Measurements from ENCODE around the gene AP3B1. TPM values are rescaled to one million over a fixed set of nuclear protein-coding genes. Genes with fewer than 3 reads are reported as not detected.

The AP3B1 gene
- total and polyA plus RNA-seq, 2 donors (not counting 1 experiment from before 2014, with no cell fraction given): 50.5 to 66.9 TPM

DNA sequence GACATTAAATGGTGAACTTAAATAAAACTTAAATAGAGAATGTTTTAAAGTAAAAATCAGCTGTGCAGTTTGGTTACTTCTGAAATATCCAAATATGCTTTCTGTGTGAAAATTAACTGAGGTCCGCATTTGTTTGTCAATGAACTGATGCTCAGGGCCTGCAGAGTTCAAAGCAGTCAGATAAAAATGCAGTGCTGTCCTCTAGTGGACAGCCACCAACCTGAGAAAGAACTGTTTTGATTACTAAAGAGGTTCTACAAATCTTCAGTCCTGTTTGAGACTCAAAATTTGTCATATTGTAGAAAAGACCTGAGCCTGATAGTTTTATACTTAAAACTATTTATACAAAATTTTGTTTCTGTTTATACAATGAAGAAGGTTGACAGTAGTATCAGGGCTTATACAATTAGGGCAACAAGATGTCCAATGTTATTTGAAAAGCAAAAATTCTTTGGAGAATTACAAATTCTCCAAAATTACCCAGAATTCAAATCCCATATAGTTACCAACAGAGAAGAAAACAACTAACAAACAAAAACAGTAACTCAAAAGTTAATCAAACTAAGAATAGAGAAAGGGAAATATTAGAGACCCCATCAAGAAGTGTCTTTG is 286.0 kb downstream of the AP3B1 start:
- no peaks in the 10 kb centered on the region for H3K79me2 ChIP-seq (ENCODE audit: control insufficient read depth, insufficient read depth, low read length)
- H3K4me1 ChIP-seq (ENCODE audit: control insufficient read depth, extremely low read depth, insufficient read depth, low read length): peaks cover 6% of the 10 kb centered on the region
- no peak overlapping the region for H3K4me3 ChIP-seq (replicated peaks in 1 of 4; ENCODE audit: control extremely low read depth in 1 of 4, insufficient read depth in 1 of 4, low read depth in 3 of 4, low read length in 4 of 4)
- H2AFZ ChIP-seq (ENCODE audit: low read length): no peak overlapping the region
- no peaks in the 10 kb centered on the region for H4K20me1 ChIP-seq (ENCODE audit: control insufficient read depth, extremely low read depth, insufficient read depth, low read length)
- peak; percentile 83 to 87 for TF ChIP-seq CTCF (conservative IDR thresholded peaks at IDR 0.05 in 1 of 2, IDR thresholded peaks at IDR 0.05 in 1 of 2; ENCODE audit: low read depth in 1 of 2, low read length in 2 of 2)
- no peak for TF ChIP-seq EZH2 (IDR thresholded peaks at IDR 0.05; ENCODE audit: low read length, missing control alignments)
- H3K9me3 ChIP-seq (ENCODE audit: control insufficient read depth, insufficient read depth, low read depth, low read length): no peaks in the 10 kb centered on the region
- no peaks in the 10 kb centered on the region for H3K36me3 ChIP-seq (ENCODE audit: control insufficient read depth, insufficient read depth, low read length)
- no peaks in the 10 kb centered on the region for H3K27me3 ChIP-seq (ENCODE audit: control insufficient read depth, insufficient read depth, low read length)
- H3K9ac ChIP-seq (ENCODE audit: insufficient read depth, low read length): no peak overlapping the region
- DNase-seq (ENCODE audit: low read depth in 2 of 2): peak; percentile 32 to 68
- no peak overlapping the region for H3K4me2 ChIP-seq (ENCODE audit: extremely low read depth, insufficient read depth, low read length)
- no peak overlapping the region for H3K27ac ChIP-seq (ENCODE audit: insufficient read depth, low read length)

- TF ChIP-seq CTCF (conservative IDR thresholded peaks at IDR 0.05 in 1 of 2, IDR thresholded peaks at IDR 0.05 in 1 of 2; ENCODE audit: low read depth in 1 of 2, low read length in 2 of 2) (no peak), EZH2 (IDR thresholded peaks at IDR 0.05; ENCODE audit: low read length, missing control alignments) (no peak)
- no peaks in the 10 kb centered on the region for H3K36me3 ChIP-seq (ENCODE audit: control insufficient read depth, insufficient read depth, low read length)
- H3K27ac ChIP-seq (ENCODE audit: insufficient read depth, low read length): no peak overlapping the region
- H3K9ac ChIP-seq (ENCODE audit: insufficient read depth, low read length): no peak overlapping the region
- no peaks in the 10 kb centered on the region for H3K9me3 ChIP-seq (ENCODE audit: control insufficient read depth, insufficient read depth, low read depth, low read length)
- H3K4me2 ChIP-seq (ENCODE audit: extremely low read depth, insufficient read depth, low read length): no peak overlapping the region
- H2AFZ ChIP-seq (ENCODE audit: low read length): no peak overlapping the region
- no peaks in the 10 kb centered on the region for H4K20me1 ChIP-seq (ENCODE audit: control insufficient read depth, extremely low read depth, insufficient read depth, low read length)
- H3K4me1 ChIP-seq (ENCODE audit: control insufficient read depth, extremely low read depth, insufficient read depth, low read length): peaks cover 6% of the 10 kb centered on the region
- DNase-seq (ENCODE audit: low read depth in 2 of 2): no peak
- H3K79me2 ChIP-seq (ENCODE audit: control insufficient read depth, insufficient read depth, low read length): no peaks in the 10 kb centered on the region
- no peaks in the 10 kb centered on the region for H3K27me3 ChIP-seq (ENCODE audit: control insufficient read depth, insufficient read depth, low read length)
- no peak overlapping the region for H3K4me3 ChIP-seq (replicated peaks in 1 of 4; ENCODE audit: control extremely low read depth in 1 of 4, insufficient read depth in 1 of 4, low read depth in 3 of 4, low read length in 4 of 4)
Observed at GRCh38 chr5:78007233-78007632, 287.3 kb downstream of the AP3B1 start.

DNA sequence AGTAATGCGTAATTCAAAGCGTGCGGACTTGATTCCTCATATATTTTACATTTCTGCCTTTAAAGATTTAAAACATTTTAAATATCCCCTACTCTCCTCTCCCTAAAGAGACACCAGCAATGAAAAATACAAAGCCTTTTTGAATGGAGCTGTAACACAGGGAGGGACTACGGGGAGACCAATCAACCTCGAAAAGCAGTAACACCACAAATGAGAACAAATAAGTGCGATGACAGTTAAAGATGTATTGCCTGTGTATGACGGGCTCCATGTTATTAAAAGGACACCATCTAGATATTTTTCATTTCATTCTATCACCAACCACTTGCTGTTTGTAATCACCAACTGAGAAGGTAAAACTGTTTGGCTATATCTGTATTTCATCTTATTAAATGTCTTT is 288.0 kb downstream of the AP3B1 start:
- no peak overlapping the region for H3K27ac ChIP-seq (ENCODE audit: insufficient read depth, low read length)
- no peak for DNase-seq (ENCODE audit: low read depth in 2 of 2)
- no peaks in the 10 kb centered on the region for H4K20me1 ChIP-seq (ENCODE audit: control insufficient read depth, extremely low read depth, insufficient read depth, low read length)

More for the DNA sequence above, 288.0 kb downstream of the AP3B1 start:
- H3K4me1 ChIP-seq (ENCODE audit: control insufficient read depth, extremely low read depth, insufficient read depth, low read length): peaks cover 6% of the 10 kb centered on the region
- H3K9me3 ChIP-seq (ENCODE audit: control insufficient read depth, insufficient read depth, low read depth, low read length): no peaks in the 10 kb centered on the region
- no peak overlapping the region for H3K4me2 ChIP-seq (ENCODE audit: extremely low read depth, insufficient read depth, low read length)
- no peak overlapping the region for H3K9ac ChIP-seq (ENCODE audit: insufficient read depth, low read length)
- H3K36me3 ChIP-seq (ENCODE audit: control insufficient read depth, insufficient read depth, low read length): no peaks in the 10 kb centered on the region
- H3K27me3 ChIP-seq (ENCODE audit: control insufficient read depth, insufficient read depth, low read length): no peaks in the 10 kb centered on the region
- H2AFZ ChIP-seq (ENCODE audit: low read length): no peak overlapping the region
- H3K79me2 ChIP-seq (ENCODE audit: control insufficient read depth, insufficient read depth, low read length): no peaks in the 10 kb centered on the region
- H3K4me3 ChIP-seq (replicated peaks in 1 of 4; ENCODE audit: control extremely low read depth in 1 of 4, insufficient read depth in 1 of 4, low read depth in 3 of 4, low read length in 4 of 4): no peak overlapping the region
- TF ChIP-seq EZH2 (IDR thresholded peaks at IDR 0.05; ENCODE audit: low read length, missing control alignments): no peak
- no peak for TF ChIP-seq CTCF (conservative IDR thresholded peaks at IDR 0.05 in 1 of 2, IDR thresholded peaks at IDR 0.05 in 1 of 2; ENCODE audit: low read depth in 1 of 2, low read length in 2 of 2)

Data from fibroblast of lung (primary cell).